HT-29 (cell line): Measurements from ENCODE around the gene GRIK5. TPM values are rescaled to one million over a fixed set of nuclear protein-coding genes. Genes with fewer than 3 reads are reported as not detected.
A peak's percentile ranks its signal among the peaks of the same experiment; 100 is the strongest.
"Not testable (repeated sequence)": the region's sequence is repeated elsewhere in the genome, so short reads cannot be mapped to it uniquely, and the experiment has no call there.

ENCODE experiments used
- DNase-seq: peaks from one replicate; pipeline ENCODE4 v3.0.0-alpha.2; 2015; ENCODE audit warnings: low spot score
- total RNA-seq: library from RNA; depleted of rRNA; stranded (reverse); fragments of >200 nt; shearing (Covaris generic); gene quantifications from 2 replicates; pipeline ENCODE4 v1.2.3, GENCODE V29; 2014; rRNA removed

GRIK5 gene
- 0.21 TPM in 1 of 2 replicates, not detected in the other for total RNA-seq

- DNase-seq = no peak
Observed at GRCh38 chr19:42069619-42070351, at the start of gene GRIK5. Gene GRIK5 (minus strand): TSS chr19:42070206. CDS start chr19:42065770, 4,436 bp downstream.

- DNase-seq = no peak
Observed at GRCh38 chr19:42117076-42117475, 47.1 kb upstream of the GRIK5 start.

- DNase-seq = no peak
Observed at GRCh38 chr19:42116308-42117075, 46.5 kb upstream of the GRIK5 start.

- no peak for DNase-seq
Observed at GRCh38 chr19:42115705-42116104, 45.7 kb upstream of the GRIK5 start.

GRCh38 chr19:42115219-42115618 lies 45.2 kb upstream of the GRIK5 start:
- DNase-seq = no peak

- DNase-seq = no peak
Observed at GRCh38 chr19:42114412-42114811, 44.4 kb upstream of the GRIK5 start.

GRCh38 chr19:42113641-42114348 lies 43.8 kb upstream of the GRIK5 start:
- no peak for DNase-seq

- DNase-seq = no peak
Observed at GRCh38 chr19:42111811-42112210, 41.8 kb upstream of the GRIK5 start.

- DNase-seq = no peak
Observed at GRCh38 chr19:42111384-42111783, 41.4 kb upstream of the GRIK5 start.

- no peak for DNase-seq
Observed at GRCh38 chr19:42110658-42111057, 40.7 kb upstream of the GRIK5 start.

- DNase-seq = no peak
Observed at GRCh38 chr19:42109896-42110295, 39.9 kb upstream of the GRIK5 start.

- DNase-seq = peak; percentile 98
Observed at GRCh38 chr19:42108527-42109389, 38.8 kb upstream of the GRIK5 start.

GRCh38 chr19:42105368-42105767 lies 35.4 kb upstream of the GRIK5 start:
- DNase-seq = no peak

GRCh38 chr19:42102877-42103276 lies 32.9 kb upstream of the GRIK5 start:
- no peak for DNase-seq

- not testable (repeated sequence) for DNase-seq
Observed at GRCh38 chr19:42100241-42100640, 30.2 kb upstream of the GRIK5 start.

GRCh38 chr19:42099336-42099925 lies 29.4 kb upstream of the GRIK5 start:
- DNase-seq = no peak

GRCh38 chr19:42098781-42099180 lies 28.8 kb upstream of the GRIK5 start:
- no peak for DNase-seq

GRCh38 chr19:42097461-42097860 lies 27.5 kb upstream of the GRIK5 start:
- no peak for DNase-seq

GRCh38 chr19:42096255-42096837 lies 26.3 kb upstream of the GRIK5 start:
- DNase-seq = no peak

- no peak for DNase-seq
Observed at GRCh38 chr19:42095814-42096230, 25.8 kb upstream of the GRIK5 start.
